Astrocyte (in vitro differentiated cells and primary cell): ENCODE results near the gene RPUSD1. TPM values are rescaled to one million over a fixed set of nuclear protein-coding genes. Genes with fewer than 3 reads are reported as not detected.

ENCODE experiments used
- DNase-seq: peaks from one replicate; pipeline ENCODE4 v3.0.0-alpha.2; 2010; ENCODE audit warnings: low read depth
- FAIRE-seq: peaks from 2 replicates; lab custom pipeline; 2011; peaks lifted over from hg19 to GRCh38; lab: Jason Lieb, UNC
- H2AFZ ChIP-seq: 2 replicates; pipeline ENCODE4 v1.6.0; 2012; ENCODE audit warnings: low read depth, low read length, inconsistent platforms
- H3K27ac ChIP-seq: 2 replicates; pipeline ENCODE4 v1.5.1; 2011; ENCODE audit warnings: low read depth, low read length, inconsistent platforms
- H3K27me3 ChIP-seq: 2 replicates; pipeline ENCODE4 v1.6.0; 2011; ENCODE audit warnings: low read length, inconsistent platforms; ENCODE audit not compliant: insufficient read depth
- H3K36me3 ChIP-seq: 2 replicates; pipeline ENCODE4 v1.5.1; 2011; ENCODE audit warnings: low read length, inconsistent platforms; ENCODE audit not compliant: insufficient read depth
- H3K4me1 ChIP-seq: 2 replicates; pipeline ENCODE4 v1.5.1; 2011; ENCODE audit warnings: low read length, inconsistent platforms; ENCODE audit not compliant: insufficient read depth
- H3K4me2 ChIP-seq: 2 replicates; pipeline ENCODE4 v1.6.0; 2012; ENCODE audit warnings: low read length, inconsistent platforms
- H3K4me3 ChIP-seq: 2 replicates; pipeline ENCODE4 v1.5.1; 2011; ENCODE audit warnings: low read depth, mild to moderate bottlenecking, low read length, inconsistent platforms; ENCODE audit not compliant: insufficient read depth
- H3K79me2 ChIP-seq: 2 replicates; pipeline ENCODE4 v1.6.0; 2012; ENCODE audit warnings: mild to moderate bottlenecking, low read length, inconsistent platforms; ENCODE audit not compliant: insufficient read depth
- H3K9ac ChIP-seq: 2 replicates; pipeline ENCODE4 v1.6.0; 2012; ENCODE audit warnings: mild to moderate bottlenecking, low read length, inconsistent platforms
- H3K9me3 ChIP-seq: 2 replicates; pipeline ENCODE4 v1.5.1; 2012; ENCODE audit warnings: low read depth, mild to moderate bottlenecking, low read length, inconsistent platforms; ENCODE audit not compliant: insufficient read depth
- H4K20me1 ChIP-seq: 2 replicates; pipeline ENCODE4 v1.6.0; 2012; ENCODE audit warnings: low read length, inconsistent platforms; ENCODE audit not compliant: insufficient read depth
- H3K27ac Mint-ChIP-seq: one replicate; pipeline ENCODE4 v1.8.0; 2021; ENCODE audit warnings: mild to moderate bottlenecking, mixed read lengths; ENCODE audit not compliant: unreplicated experiment
- H3K27me3 Mint-ChIP-seq: one replicate; pipeline ENCODE4 v1.8.0; 2021; ENCODE audit warnings: low read depth, mixed read lengths; ENCODE audit not compliant: unreplicated experiment
- H3K36me3 Mint-ChIP-seq: one replicate; pipeline ENCODE4 v1.8.0; 2021; ENCODE audit warnings: low read depth, mixed read lengths; ENCODE audit not compliant: unreplicated experiment
- H3K4me1 Mint-ChIP-seq: one replicate; pipeline ENCODE4 v1.8.0; 2021; ENCODE audit warnings: low read depth, mixed read lengths; ENCODE audit not compliant: unreplicated experiment
- H3K4me3 Mint-ChIP-seq: one replicate; pipeline ENCODE4 v1.8.0; 2021; ENCODE audit warnings: mild to moderate bottlenecking, moderate library complexity, mixed read lengths; ENCODE audit not compliant: unreplicated experiment
- H3K9me3 Mint-ChIP-seq: one replicate; pipeline ENCODE4 v1.8.0; 2021; ENCODE audit warnings: mild to moderate bottlenecking, mixed read lengths; ENCODE audit not compliant: unreplicated experiment
- EZH2 ChIP-seq: IDR thresholded peaks from 2 replicates; pipeline ENCODE4 v1.6.1; 2012; ENCODE audit warnings: mild to moderate bottlenecking, low read length, inconsistent platforms; ENCODE audit not compliant: insufficient read depth
- total RNA-seq: library from RNA; stranded (reverse); gene quantifications from 2 replicates; pipeline ENCODE4 v1.2.1, GENCODE V29; 2021
- TF ChIP-seq, protein P1 (sequence below): IDR thresholded peaks from 2 replicates; pipeline ENCODE4 v1.5.1; 2011; ENCODE audit warnings: low read depth, mild to moderate bottlenecking, inconsistent platforms, low read length, moderate library complexity; ENCODE audit not compliant: insufficient read depth

The RPUSD1 gene
- total RNA-seq, 1 donor from 2014 or later = 28.8 TPM

- TF ChIP-seq, protein P1, sequence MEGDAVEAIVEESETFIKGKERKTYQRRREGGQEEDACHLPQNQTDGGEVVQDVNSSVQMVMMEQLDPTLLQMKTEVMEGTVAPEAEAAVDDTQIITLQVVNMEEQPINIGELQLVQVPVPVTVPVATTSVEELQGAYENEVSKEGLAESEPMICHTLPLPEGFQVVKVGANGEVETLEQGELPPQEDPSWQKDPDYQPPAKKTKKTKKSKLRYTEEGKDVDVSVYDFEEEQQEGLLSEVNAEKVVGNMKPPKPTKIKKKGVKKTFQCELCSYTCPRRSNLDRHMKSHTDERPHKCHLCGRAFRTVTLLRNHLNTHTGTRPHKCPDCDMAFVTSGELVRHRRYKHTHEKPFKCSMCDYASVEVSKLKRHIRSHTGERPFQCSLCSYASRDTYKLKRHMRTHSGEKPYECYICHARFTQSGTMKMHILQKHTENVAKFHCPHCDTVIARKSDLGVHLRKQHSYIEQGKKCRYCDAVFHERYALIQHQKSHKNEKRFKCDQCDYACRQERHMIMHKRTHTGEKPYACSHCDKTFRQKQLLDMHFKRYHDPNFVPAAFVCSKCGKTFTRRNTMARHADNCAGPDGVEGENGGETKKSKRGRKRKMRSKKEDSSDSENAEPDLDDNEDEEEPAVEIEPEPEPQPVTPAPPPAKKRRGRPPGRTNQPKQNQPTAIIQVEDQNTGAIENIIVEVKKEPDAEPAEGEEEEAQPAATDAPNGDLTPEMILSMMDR = no peak
- TF ChIP-seq EZH2 = no peak
- no peak overlapping the region for H3K27ac ChIP-seq
These were observed 43.6 kb upstream of the RPUSD1 start for GRCh38 chr16:831571-832413.

GRCh38 chr16:830871-831570 is 42.8 kb upstream of the RPUSD1 start:
- no peak overlapping the region for H3K4me3 ChIP-seq
- peaks cover 10% of the 10 kb centered on the region for H3K9me3 Mint-ChIP-seq
- no peaks in the 10 kb centered on the region for H3K79me2 ChIP-seq
- H3K9me3 ChIP-seq = peaks cover 4% of the 10 kb centered on the region
- H3K27me3 ChIP-seq = peaks cover 2% of the 10 kb centered on the region
- H4K20me1 ChIP-seq = no peaks in the 10 kb centered on the region
- no peak overlapping the region for H3K27ac Mint-ChIP-seq
- H3K4me1 ChIP-seq = no peaks in the 10 kb centered on the region
- H3K4me1 Mint-ChIP-seq = no peaks in the 10 kb centered on the region
- no peaks in the 10 kb centered on the region for H3K36me3 Mint-ChIP-seq
- no peak overlapping the region for H2AFZ ChIP-seq
- FAIRE-seq = no peak
- H3K27me3 Mint-ChIP-seq = peaks cover 27% of the 10 kb centered on the region
- H3K36me3 ChIP-seq = no peaks in the 10 kb centered on the region
- no peak overlapping the region for H3K4me3 Mint-ChIP-seq
- no peak overlapping the region for H3K4me2 ChIP-seq
- no peak for DNase-seq
- no peak overlapping the region for H3K27ac ChIP-seq
- no peak overlapping the region for H3K9ac ChIP-seq
- TF ChIP-seq, protein P1 = no peak
- TF ChIP-seq EZH2 = no peak

More at GRCh38 chr16:831571-832413, 43.6 kb upstream of the RPUSD1 start:
- Histone ChIP-seq H3K4me3 (no peak overlapping the region), H3K36me3 (no peaks in the 10 kb centered on the region), H3K9ac (no peak overlapping the region), H3K9me3 (peaks cover 7% of the 10 kb centered on the region), H4K20me1 (no peaks in the 10 kb centered on the region), H3K27me3 (no peaks in the 10 kb centered on the region), H3K79me2 (no peaks in the 10 kb centered on the region), H3K4me1 (no peaks in the 10 kb centered on the region), H3K4me2 (no peak overlapping the region), H2AFZ (no peak overlapping the region)
- H3K4me3 Mint-ChIP-seq = no peak overlapping the region
- H3K36me3 Mint-ChIP-seq = peaks cover 3% of the 10 kb centered on the region
- no peak for FAIRE-seq
- H3K4me1 Mint-ChIP-seq = no peaks in the 10 kb centered on the region
- peaks cover 18% of the 10 kb centered on the region for H3K9me3 Mint-ChIP-seq
- H3K27me3 Mint-ChIP-seq = peaks cover 26% of the 10 kb centered on the region
- no peak overlapping the region for H3K27ac Mint-ChIP-seq
- DNase-seq = no peak
